NT2/D1 (cell line): ENCODE measurements around the gene GSG1L2.

Experiments
- DNase-seq: peaks from one replicate; pipeline ENCODE4 v3.0.0-alpha.2; 2011; ENCODE audit warnings: low read depth, low spot score
- H3K27me3 ChIP-seq: 2 replicates; pipeline ENCODE4 v1.6.0; 2011; ENCODE audit warnings: mild to moderate bottlenecking; ENCODE audit not compliant: insufficient read length, insufficient read depth
- H3K36me3 ChIP-seq: 2 replicates; pipeline ENCODE4 v1.6.1; 2011; ENCODE audit warnings: mild to moderate bottlenecking, low read length, mixed read lengths; ENCODE audit not compliant: insufficient read depth, insufficient read length
- H3K4me1 ChIP-seq: 2 replicates; pipeline ENCODE4 v1.5.1; 2011; ENCODE audit not compliant: insufficient read depth, insufficient read length
- H3K4me3 ChIP-seq: 2 replicates; pipeline ENCODE4 v1.5.1; 2011; ENCODE audit warnings: low read depth; ENCODE audit not compliant: insufficient read length
- H3K9ac ChIP-seq: 2 replicates; pipeline ENCODE4 v1.6.0; 2011; ENCODE audit warnings: low read depth; ENCODE audit not compliant: insufficient read length
- H3K9me3 ChIP-seq: 2 replicates; pipeline ENCODE4 v1.5.1; 2011; ENCODE audit warnings: mild to moderate bottlenecking, low read length; ENCODE audit not compliant: insufficient read depth
- SUZ12 ChIP-seq: IDR thresholded peaks from 2 replicates; pipeline ENCODE4 v1.6.1; 2011; ENCODE audit not compliant: insufficient read length, insufficient read depth; ENCODE audit errors: extremely low read depth
- YY1 ChIP-seq: IDR thresholded peaks from 2 replicates; pipeline ENCODE4 v1.6.1; 2011; ENCODE audit not compliant: insufficient read length, insufficient read depth
- ZNF274 ChIP-seq: IDR thresholded peaks from 2 replicates; pipeline ENCODE4 v1.6.1; 2011; ENCODE audit warnings: mild to moderate bottlenecking, low read depth, low read length

Gene GSG1L2

GRCh38 chr17:9824797-9825338 lies 3.0 kb upstream of the GSG1L2 start:
- TF ChIP-seq SUZ12 (no peak), YY1 (no peak), ZNF274 (no peak)
- no peak for DNase-seq
- H3K4me1 ChIP-seq, result peaks cover 3% of the 10 kb centered on the region

GRCh38 chr17:9824094-9824493 lies 2.2 kb upstream of the GSG1L2 start:
- Histone ChIP-seq H3K27me3 (no peaks in the 10 kb centered on the region), H3K4me3 (no peak overlapping the region), H3K4me1 (peaks cover 3% of the 10 kb centered on the region), H3K9me3 (no peaks in the 10 kb centered on the region), H3K36me3 (no peaks in the 10 kb centered on the region), H3K9ac (no peak overlapping the region)
- TF ChIP-seq SUZ12 (no peak), YY1 (no peak), ZNF274 (no peak)
- no peak for DNase-seq

More at GRCh38 chr17:9824797-9825338, 3.0 kb upstream of the GSG1L2 start:
- no peaks in the 10 kb centered on the region for H3K9me3 ChIP-seq
- H3K4me3 ChIP-seq, result no peak overlapping the region
- H3K27me3 ChIP-seq, result no peaks in the 10 kb centered on the region
- H3K9ac ChIP-seq, result no peak overlapping the region
- no peaks in the 10 kb centered on the region for H3K36me3 ChIP-seq

- H3K36me3 ChIP-seq, result no peaks in the 10 kb centered on the region
- H3K9me3 ChIP-seq, result no peaks in the 10 kb centered on the region
- H3K27me3 ChIP-seq, result no peaks in the 10 kb centered on the region
- no peak for DNase-seq
- TF ChIP-seq ZNF274 (no peak), SUZ12 (no peak), YY1 (no peak)
- no peak overlapping the region for H3K9ac ChIP-seq
- H3K4me1 ChIP-seq, result no peaks in the 10 kb centered on the region
- no peak overlapping the region for H3K4me3 ChIP-seq
These were observed 1.4 kb downstream of the GSG1L2 start for GRCh38 chr17:9820448-9820847.

- Histone ChIP-seq H3K4me3 (no peak overlapping the region), H3K4me1 (no peaks in the 10 kb centered on the region), H3K9ac (no peak overlapping the region), H3K9me3 (no peaks in the 10 kb centered on the region), H3K36me3 (no peaks in the 10 kb centered on the region), H3K27me3 (no peaks in the 10 kb centered on the region)
- TF ChIP-seq SUZ12, result no peak
- TF ChIP-seq YY1, result no peak
- TF ChIP-seq ZNF274, result no peak
- no peak for DNase-seq
These were observed 3.1 kb downstream of the GSG1L2 start for GRCh38 chr17:9818760-9819159.

- no peaks in the 10 kb centered on the region for H3K9me3 ChIP-seq
- H3K27me3 ChIP-seq, result no peaks in the 10 kb centered on the region
- no peaks in the 10 kb centered on the region for H3K36me3 ChIP-seq
- no peaks in the 10 kb centered on the region for H3K4me1 ChIP-seq
- DNase-seq, result no peak
- no peak overlapping the region for H3K9ac ChIP-seq
- H3K4me3 ChIP-seq, result no peak overlapping the region
- no peak for TF ChIP-seq YY1
- no peak for TF ChIP-seq ZNF274
- TF ChIP-seq SUZ12, result no peak
These were observed 4.8 kb downstream of the GSG1L2 start for GRCh38 chr17:9817086-9817485.

GRCh38 chr17:9816472-9816871 lies 5.4 kb downstream of the GSG1L2 start:
- no peak for TF ChIP-seq SUZ12
- TF ChIP-seq YY1, result no peak
- no peak for TF ChIP-seq ZNF274
- Histone ChIP-seq H3K36me3 (no peaks in the 10 kb centered on the region), H3K27me3 (no peaks in the 10 kb centered on the region), H3K9ac (no peak overlapping the region), H3K9me3 (no peaks in the 10 kb centered on the region), H3K4me1 (no peaks in the 10 kb centered on the region), H3K4me3 (no peak overlapping the region)
- DNase-seq, result no peak

GRCh38 chr17:9814337-9814945 lies 7.4 kb downstream of the GSG1L2 start:
- DNase-seq, result no peak

More at GRCh38 chr17:9814337-9814945, 7.4 kb downstream of the GSG1L2 start:
- H3K27me3 ChIP-seq, result no peaks in the 10 kb centered on the region
- TF ChIP-seq YY1 (no peak), ZNF274 (no peak), SUZ12 (no peak)
- no peak overlapping the region for H3K4me3 ChIP-seq
- H3K9ac ChIP-seq, result no peak overlapping the region
- no peaks in the 10 kb centered on the region for H3K4me1 ChIP-seq
- no peaks in the 10 kb centered on the region for H3K36me3 ChIP-seq
- 0 out of 2 replicates have a peak, but pooled peaks cover 3% of the 10 kb centered on the region for H3K9me3 ChIP-seq
